Vagina (tissue), 2 donors: ENCODE results near the gene LHPP. TPM values are rescaled to one million over a fixed set of nuclear protein-coding genes. Genes with fewer than 3 reads are reported as not detected.

Experiments
- DNase-seq, 2 donors: peaks; one replicate each; pipeline ENCODE4 v3.0.0-alpha.2; 2017; ENCODE audit errors: extremely low spot score in 2 of 2
- H3K27ac ChIP-seq: fragments of 200-600 bp; sonication (generic); one replicate; pipeline ENCODE4 v1.5.1; 2019
- H3K27me3 ChIP-seq: fragments of 200-600 bp; sonication (generic); one replicate; pipeline ENCODE4 v1.5.1; 2019
- H3K36me3 ChIP-seq, 2 donors: fragments of 200-600 bp; sonication (generic); one replicate each; pipeline ENCODE4 v1.5.1; 2017 to 2019
- H3K4me1 ChIP-seq: fragments of 200-600 bp; sonication (generic); one replicate; pipeline ENCODE4 v1.5.1; 2019
- H3K4me3 ChIP-seq, 2 donors: fragments of 200-600 bp; sonication (generic); 1 replicate in 1 of 2; 2 replicates in 1 of 2; pipeline ENCODE4 v1.5.1; 2016 to 2019
- H3K9me3 ChIP-seq: fragments of 200-600 bp; sonication (generic); one replicate; pipeline ENCODE4 v1.5.1; 2019
- CTCF ChIP-seq, 3 experiments: fragments of 450-650 bp in 2 of 3; fragments of 200-600 bp in 1 of 3; sonication (generic) in 1 of 3; IDR thresholded peaks; one replicate each; pipeline ENCODE4 v1.5.1; 2017 to 2019; ENCODE audit warnings: antibody characterized with exemption in 3 of 3, mild to moderate bottlenecking in 2 of 3, moderate library complexity in 2 of 3
- POLR2A ChIP-seq, 2 donors: fragments of 450-650 bp; IDR thresholded peaks; one replicate each; pipeline ENCODE4 v1.6.1; 2017; ENCODE audit warnings: antibody characterized with exemption in 2 of 2, mild to moderate bottlenecking in 2 of 2, moderate library complexity in 2 of 2
- POLR2AphosphoS5 ChIP-seq, 2 donors: sonication (generic); formaldehyde crosslinking; IDR thresholded peaks; one replicate each; pipeline ENCODE4 v1.9.0; 2017; ENCODE audit warnings: antibody characterized with exemption in 2 of 2, mild to moderate bottlenecking in 2 of 2, low read depth in 1 of 2; ENCODE audit not compliant: insufficient read depth in 1 of 2
- intact Hi-C: fragments of 100-400 bp; cut with DNase I; formaldehyde crosslinking; loops from one replicate; pipeline ENCODE4 v1.15.1; 2023
- total RNA-seq: library from RNA; depleted of rRNA; stranded (reverse); fragments of >200 nt; gene quantifications from one replicate; pipeline ENCODE4 v1.2.3, GENCODE V29; 2016

The LHPP gene
- total RNA-seq, 1 donor from 2014 or later: 20.1 TPM

- Histone ChIP-seq H3K27ac (no peak overlapping the region), H3K27me3 (no peaks in the 10 kb centered on the region), H3K4me3 (no peak overlapping the region), H3K4me1 (peaks cover 6% of the 10 kb centered on the region), H3K36me3 (no peaks in the 10 kb centered on the region), H3K9me3 (no peaks in the 10 kb centered on the region)
- DNase-seq: no peak
- TF ChIP-seq POLR2AphosphoS5 (IDR thresholded peaks at IDR 0.05; ENCODE audit: insufficient read depth in 1 of 2, low read depth in 1 of 2) (no peak), CTCF (IDR thresholded peaks at IDR 0.05) (no peak), POLR2A (IDR thresholded peaks at IDR 0.05) (no peak)
- intact Hi-C loops: no loop called here
These were observed 142.0 kb downstream of the LHPP start for GRCh38 chr10:124603376-124604213.

- Histone ChIP-seq H3K9me3 (no peaks in the 10 kb centered on the region), H3K27me3 (no peaks in the 10 kb centered on the region), H3K36me3 (no peaks in the 10 kb centered on the region), H3K4me3 (no peak overlapping the region), H3K27ac (no peak overlapping the region), H3K4me1 (peaks cover 6% of the 10 kb centered on the region)
- intact Hi-C loops: no loop called here
- no peak for TF ChIP-seq CTCF (IDR thresholded peaks at IDR 0.05)
- no peak for DNase-seq
These were observed 142.8 kb downstream of the LHPP start for GRCh38 chr10:124604214-124605000.

- H3K9me3 ChIP-seq: no peaks in the 10 kb centered on the region
- H3K27ac ChIP-seq: no peak overlapping the region
- no peak overlapping the region for H3K4me3 ChIP-seq
- no peaks in the 10 kb centered on the region for H3K36me3 ChIP-seq
- no peak for TF ChIP-seq POLR2A (IDR thresholded peaks at IDR 0.05)
- TF ChIP-seq CTCF (IDR thresholded peaks at IDR 0.05): no peak
- TF ChIP-seq POLR2AphosphoS5 (IDR thresholded peaks at IDR 0.05; ENCODE audit: insufficient read depth in 1 of 2, low read depth in 1 of 2): no peak
- no peak for DNase-seq
- H3K4me1 ChIP-seq: peaks cover 6% of the 10 kb centered on the region
- H3K27me3 ChIP-seq: no peaks in the 10 kb centered on the region
- intact Hi-C loops: no loop called here
These were observed 143.4 kb downstream of the LHPP start for GRCh38 chr10:124605001-124605370.

GRCh38 chr10:124605481-124605855, 143.8 kb downstream of the LHPP start:
- H3K4me3 ChIP-seq: no peak overlapping the region
- no peak for TF ChIP-seq CTCF (IDR thresholded peaks at IDR 0.05)
- TF ChIP-seq POLR2A (IDR thresholded peaks at IDR 0.05): no peak
- TF ChIP-seq POLR2AphosphoS5 (IDR thresholded peaks at IDR 0.05; ENCODE audit: insufficient read depth in 1 of 2, low read depth in 1 of 2): no peak
- H3K27ac ChIP-seq: no peak overlapping the region
- DNase-seq: no peak
- H3K9me3 ChIP-seq: no peaks in the 10 kb centered on the region
- no peaks in the 10 kb centered on the region for H3K27me3 ChIP-seq
- no peaks in the 10 kb centered on the region for H3K36me3 ChIP-seq
- intact Hi-C loops: no loop called here
- peaks cover 6% of the 10 kb centered on the region for H3K4me1 ChIP-seq
